H1 (cell line): ENCODE data around the gene MATN4. TPM values are rescaled to one million over a fixed set of nuclear protein-coding genes. Genes with fewer than 3 reads are reported as not detected.

ENCODE experiments used
- ASH2L ChIP-seq: fragments of 200-600, 300-600 bp; sonication (generic); IDR thresholded peaks from one replicate; pipeline ENCODE4 v1.7.1; 2017; ENCODE audit warnings: low read length
- HDAC2 ChIP-seq, 2 experiments: fragments of 300-600 bp in 1 of 2; sonication (generic) in 1 of 2; IDR thresholded peaks; 2 replicates each; pipeline ENCODE4 v1.6.1; 2011 to 2012; ENCODE audit warnings: low read depth in 2 of 2, low read length in 2 of 2, mild to moderate bottlenecking in 2 of 2, moderate library complexity in 2 of 2, borderline replicate concordance in 1 of 2, inconsistent platforms in 1 of 2
- KDM1A ChIP-seq: fragments of 200-600, 300-600 bp; sonication (generic); IDR thresholded peaks from 2 replicates; pipeline ENCODE4 v1.7.1; 2016; ENCODE audit warnings: mild to moderate bottlenecking, low read length, borderline replicate concordance
- MAFK ChIP-seq: IDR thresholded peaks from 2 replicates; pipeline ENCODE4 v1.6.1; 2012; ENCODE audit warnings: low read depth, mild to moderate bottlenecking, improper control_type of control experiment, low read length
- PHF8 ChIP-seq: fragments of 200-600 bp; sonication (generic); conservative IDR thresholded peaks from 2 replicates; pipeline ENCODE4 v1.7.1; 2012; ENCODE audit warnings: low read depth, mild to moderate bottlenecking, inconsistent platforms, low read length, moderate library complexity
- POLR2A ChIP-seq, 2 experiments: IDR thresholded peaks; 1 replicate in 1 of 2; 2 replicates in 1 of 2; pipeline ENCODE4 v1.6.1; 2011; ENCODE audit warnings: low read depth in 2 of 2, low read length in 2 of 2, mild to moderate bottlenecking in 2 of 2; ENCODE audit errors: control extremely low read depth in 1 of 2
- RAD21 ChIP-seq, 2 experiments: IDR thresholded peaks in 1 of 2; conservative IDR thresholded peaks in 1 of 2; 2 replicates each; pipeline ENCODE4 v1.6.1; 2011; ENCODE audit warnings: low read depth in 2 of 2, low read length in 2 of 2, improper control_type of control experiment in 1 of 2, inconsistent platforms in 1 of 2, mild to moderate bottlenecking in 1 of 2, moderate library complexity in 1 of 2
- SAP30 ChIP-seq: fragments of 300-600 bp; sonication (generic); IDR thresholded peaks from 2 replicates; pipeline ENCODE4 v1.7.1; 2012; ENCODE audit warnings: low read length, moderate library complexity, mild to moderate bottlenecking, inconsistent platforms; ENCODE audit not compliant: insufficient read depth, insufficient replicate concordance
- SIN3A ChIP-seq, 2 experiments: IDR thresholded peaks in 1 of 2; conservative IDR thresholded peaks in 1 of 2; 2 replicates each; pipeline ENCODE4 v1.6.1; 2011 to 2012; ENCODE audit warnings: low read length in 2 of 2, improper control_type of control experiment in 1 of 2, low read depth in 1 of 2, mild to moderate bottlenecking in 1 of 2
- polyA plus RNA-seq, 7 experiments: library from polyadenylated mRNA; depleted of rRNA in 3 of 7; stranded (reverse) in 5 of 7; unstranded in 2 of 7; fragments of >200 nt in 5 of 7; fragments of 200-250 nt in 2 of 7; gene quantifications; 1 replicate in 5 of 7; 2 replicates in 1 of 7; 4 replicates in 1 of 7; pipeline versions ENCODE4 v1.2.1 to v1.2.3, GENCODE V29; 2011 to 2013; ENCODE audit warnings: missing spikeins in 2 of 7, mixed read lengths in 2 of 7
- total RNA-seq: library from RNA; stranded (reverse); fragmentation: NEBNext Ultra II Directional; extraction: Animal tissue kit (Norgen Biotek cat#: 25700); gene quantifications from 2 replicates; pipeline ENCODE4 v1.2.1, GENCODE V29; 2021

The MATN4 gene
- total and polyA plus RNA-seq, 2 of the 8 experiments (the other 6 are each of a cell fraction or from before 2014, with no cell fraction given): 2.1 to 4.4 TPM

GRCh38 chr20:45341939-45342854, 34.1 kb upstream of the MATN4 start (continued):
- TF ChIP-seq PHF8 (no peak), POLR2A (IDR thresholded peaks at IDR 0.05; ENCODE audit: control extremely low read depth in 1 of 2, low read depth in 2 of 2, low read length in 2 of 2) (peak in 1 of 2 experiments; percentile 55; a peak in 2 of 3 replicates), HDAC2 (IDR thresholded peaks at IDR 0.05; ENCODE audit: borderline replicate concordance in 1 of 2, low read depth in 2 of 2, low read length in 2 of 2) (0 out of 4 replicates have a peak, but pooled peaks have one; percentile 17 to 26), SIN3A (conservative IDR thresholded peaks at IDR 0.05 in 1 of 2, IDR thresholded peaks at IDR 0.05 in 1 of 2; ENCODE audit: low read depth in 1 of 2, low read length in 2 of 2) (0 out of 4 replicates have a peak, but pooled peaks of 1 of the 2 experiments have one; percentile 31), KDM1A (no peak), ASH2L (peak; percentile 41), SAP30 (peak; percentile 52), MAFK (no peak), RAD21 (IDR thresholded peaks at IDR 0.05 in 1 of 2, conservative IDR thresholded peaks at IDR 0.05 in 1 of 2; ENCODE audit: low read depth in 2 of 2, low read length in 2 of 2) (0 out of 4 replicates have a peak, but pooled peaks of 1 of the 2 experiments have one; percentile 7)
